Midbrain (tissue), 1 donor: ENCODE data around the gene ESF1.
"Not testable (repeated sequence)": the region's sequence is repeated elsewhere in the genome, so short reads cannot be mapped to it uniquely, and the experiment has no call there.

Experiments used
- DNase-seq: peaks from one replicate; lab custom pipeline; 2025; lab: John Stamatoyannopoulos, UW

The ESF1 gene

DNA sequence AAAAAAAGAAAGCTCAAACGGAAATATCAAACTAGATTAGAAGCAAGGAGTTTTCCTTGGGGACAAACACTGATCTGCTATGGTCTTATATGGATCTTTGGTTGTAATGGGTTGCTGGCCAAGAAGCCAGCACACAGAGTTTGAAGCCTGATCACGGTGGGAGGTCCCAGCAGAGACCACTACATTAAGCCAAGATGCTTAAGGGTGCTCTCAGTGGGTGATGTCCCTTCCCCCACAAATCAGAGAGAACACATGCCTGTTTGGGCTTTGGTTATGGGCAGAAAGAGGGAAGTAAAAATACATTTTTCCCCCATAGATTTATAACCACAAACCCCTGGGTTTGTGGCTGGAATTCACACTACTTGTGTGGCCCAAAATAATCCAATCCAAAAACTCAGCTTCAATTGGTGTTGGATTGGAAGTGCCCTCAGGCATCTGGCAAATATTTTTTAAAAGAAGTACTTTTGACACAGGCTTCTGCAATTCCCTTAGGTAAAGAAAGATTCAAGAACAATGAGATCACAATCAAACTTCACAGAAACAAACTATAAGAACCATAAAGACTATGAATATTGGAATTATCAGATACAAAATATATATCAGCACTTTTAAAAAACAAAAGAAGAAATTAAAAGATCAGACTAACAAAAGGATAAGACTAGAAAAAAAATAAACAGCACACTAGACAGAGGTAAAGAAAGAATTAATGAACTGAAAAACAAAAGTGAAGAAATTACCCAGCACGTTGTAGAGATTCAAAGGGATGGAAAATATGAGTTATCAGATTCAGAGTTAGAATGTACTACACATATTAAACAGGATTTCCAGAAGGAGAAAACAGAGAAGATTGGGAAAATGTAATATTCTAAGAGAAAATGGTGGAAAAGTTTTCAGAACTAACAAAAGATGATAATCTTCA lies 44.7 kb downstream of the ESF1 start:
- DNase-seq = no peak

DNA sequence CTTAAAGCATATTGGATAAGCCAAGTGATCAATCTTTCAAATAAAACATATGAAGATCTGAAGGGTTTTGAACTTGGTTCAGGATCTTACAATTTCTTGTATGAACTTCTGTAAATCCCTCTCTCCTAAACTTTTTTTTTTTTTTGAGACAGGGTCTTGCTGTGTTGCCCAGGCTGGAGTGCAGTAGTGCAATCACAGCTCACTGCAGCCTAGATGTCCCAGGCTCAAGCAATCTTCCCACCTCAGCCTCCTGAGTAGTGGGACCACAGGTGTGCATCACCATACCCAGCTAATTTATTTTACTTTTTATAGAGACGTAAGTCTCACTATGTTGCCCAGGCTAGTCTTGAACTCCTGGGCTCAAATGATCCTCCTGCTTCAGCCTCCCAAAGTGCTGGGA lies 46.5 kb downstream of the ESF1 start:
- not testable (repeated sequence) for DNase-seq

DNA sequence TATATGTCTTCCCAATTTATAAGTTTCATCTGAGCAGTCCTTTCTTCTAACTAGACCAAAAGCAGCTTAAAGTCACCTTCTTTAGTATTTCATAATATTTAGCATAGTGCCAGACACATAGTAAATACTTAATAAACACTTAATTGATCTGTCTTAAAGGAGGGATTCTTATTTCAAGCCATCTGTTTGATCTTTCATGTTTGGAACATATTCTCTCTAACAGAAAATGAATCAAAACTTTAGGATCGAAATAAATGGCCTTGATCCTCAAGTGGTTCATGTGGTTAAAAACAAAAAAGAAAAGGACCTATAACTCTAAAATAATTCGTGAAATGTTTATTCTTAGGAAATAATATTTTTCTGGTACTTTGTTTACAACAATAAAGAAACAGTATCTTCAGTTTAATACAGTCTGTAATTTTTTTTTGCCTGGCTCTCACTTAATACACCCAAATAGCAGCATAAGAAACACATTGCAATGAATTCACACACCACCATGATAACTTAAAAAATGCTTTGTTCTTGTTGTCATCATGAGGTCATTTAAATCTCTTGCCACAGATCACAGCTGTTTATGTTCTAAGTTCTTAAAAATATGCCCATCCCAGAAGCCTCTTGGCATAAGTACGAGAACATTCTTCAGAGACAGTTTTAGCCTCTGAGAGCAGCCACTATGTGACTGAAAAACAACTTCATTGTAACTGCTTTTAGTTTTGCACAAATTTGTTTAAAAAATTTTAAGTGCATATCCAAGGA lies 48.1 kb downstream of the ESF1 start:
- DNase-seq = no peak

GRCh38 chr20:13735826-13736225 lies 48.9 kb downstream of the ESF1 start:
- DNase-seq = no peak

DNA sequence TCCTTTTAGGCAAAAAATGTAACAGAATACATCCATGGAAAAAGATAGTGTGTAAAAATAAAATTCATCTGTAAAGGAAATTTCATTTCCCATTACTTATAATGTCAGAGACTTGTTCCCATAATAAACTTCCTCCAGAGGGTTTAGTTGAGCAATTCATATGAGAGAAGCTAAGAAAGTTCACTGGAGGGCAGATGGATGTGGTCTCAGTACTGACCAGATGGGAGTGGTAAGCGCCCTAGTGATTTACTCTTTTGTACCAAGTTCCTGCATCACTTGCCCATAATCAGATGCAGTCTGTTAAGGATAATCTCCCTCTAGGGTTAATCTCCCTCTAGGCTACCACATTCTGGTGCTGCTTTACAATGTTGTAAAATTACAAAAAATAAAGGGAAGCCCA lies 61.7 kb downstream of the ESF1 start:
- no peak for DNase-seq

GRCh38 chr20:13718171-13718570 lies 66.5 kb downstream of the ESF1 start:
- no peak for DNase-seq

DNA sequence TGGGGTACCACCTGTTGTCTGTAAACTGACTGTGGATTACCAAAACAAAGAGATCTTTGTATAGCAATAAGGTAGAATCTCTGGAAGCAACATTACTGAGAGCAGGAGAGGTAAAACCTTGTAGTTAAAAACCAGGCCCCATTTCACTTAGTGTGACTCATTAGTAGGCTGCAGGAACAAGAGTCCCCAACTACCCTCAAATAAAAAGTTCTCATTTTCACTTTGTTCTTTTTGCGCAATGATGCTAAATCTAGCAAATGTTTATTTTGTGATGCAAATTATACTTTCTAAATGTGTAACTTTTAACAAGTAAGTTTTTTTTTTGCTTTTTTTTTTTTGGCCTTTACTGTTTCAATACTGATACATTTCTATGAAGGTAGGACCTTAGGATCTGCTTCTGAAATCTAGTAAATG lies 67.1 kb downstream of the ESF1 start:
- no peak for DNase-seq

DNA sequence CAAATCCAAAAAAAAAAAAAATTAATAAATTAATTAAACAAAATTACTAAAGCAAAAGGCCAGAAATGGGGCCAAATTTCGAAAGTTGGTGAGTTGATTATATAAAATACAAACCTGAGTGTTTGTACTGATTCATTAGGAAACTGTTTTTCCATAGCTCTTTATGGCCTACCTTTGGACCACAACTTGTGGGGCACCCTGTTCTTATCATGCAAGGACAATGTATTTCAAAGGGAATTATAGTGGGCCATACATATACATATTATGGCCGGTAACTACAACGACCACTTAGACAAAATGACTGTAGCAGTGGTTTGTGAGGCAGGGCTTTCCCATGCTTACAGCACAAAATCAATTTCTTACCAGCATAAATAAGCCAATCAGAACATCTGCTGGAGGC lies 69.5 kb downstream of the ESF1 start:
- no peak for DNase-seq

DNA sequence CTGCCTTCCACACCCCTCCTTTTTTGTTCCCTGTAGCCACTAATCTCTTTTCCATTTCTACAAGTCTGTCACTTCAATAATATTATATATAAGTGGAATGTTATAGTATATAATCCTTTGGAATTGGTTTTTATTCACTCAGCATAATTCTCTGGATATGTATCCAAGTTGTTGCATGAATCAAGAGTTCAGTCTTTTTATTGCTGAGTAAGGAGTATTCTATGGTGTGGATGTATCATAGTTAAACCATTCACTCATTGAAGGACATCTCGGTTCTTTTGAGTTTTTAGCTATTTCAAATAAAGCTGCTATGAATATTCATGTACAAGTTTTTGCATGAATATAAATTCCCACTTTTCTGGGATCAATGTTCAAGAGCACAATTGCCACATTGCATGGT lies 76.5 kb downstream of the ESF1 start:
- DNase-seq = no peak

DNA sequence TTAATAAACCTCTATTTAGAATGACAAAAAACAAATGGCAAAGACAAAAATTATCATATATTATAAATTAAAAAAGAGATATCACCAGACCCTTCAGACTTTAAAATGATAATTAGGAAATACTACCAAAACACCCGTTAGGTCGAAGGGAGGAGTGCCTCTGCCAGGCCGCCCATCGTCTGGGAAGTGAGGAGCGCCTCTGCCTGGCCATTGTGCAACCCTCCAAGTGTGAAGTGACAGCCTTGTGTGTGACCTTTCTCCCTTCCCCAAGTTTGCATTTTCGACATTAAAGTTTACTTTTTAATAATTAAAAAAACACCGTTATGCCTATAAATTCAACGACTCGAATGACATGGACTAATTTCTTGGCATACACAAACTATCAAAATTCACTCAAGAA lies 81.5 kb downstream of the ESF1 start:
- no peak for DNase-seq

DNA sequence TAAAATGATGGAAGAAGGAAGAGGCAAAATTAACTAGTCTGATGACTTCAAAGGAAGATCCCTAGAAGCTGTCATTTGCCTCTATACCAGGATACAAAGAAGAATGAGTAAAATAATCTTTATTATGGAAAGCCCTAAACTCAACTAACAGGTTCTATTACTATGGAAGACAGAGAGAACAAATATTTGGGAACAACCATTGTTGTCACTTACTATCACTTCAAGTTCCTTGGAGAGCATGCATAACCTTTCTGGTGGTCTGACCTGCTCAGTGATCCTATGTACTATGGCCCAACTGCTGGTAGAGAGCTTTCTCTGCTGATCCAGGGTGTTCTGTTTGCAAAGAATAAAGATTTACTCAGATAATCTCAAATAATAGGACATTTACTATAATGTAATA lies 83.2 kb downstream of the ESF1 start:
- no peak for DNase-seq

DNA sequence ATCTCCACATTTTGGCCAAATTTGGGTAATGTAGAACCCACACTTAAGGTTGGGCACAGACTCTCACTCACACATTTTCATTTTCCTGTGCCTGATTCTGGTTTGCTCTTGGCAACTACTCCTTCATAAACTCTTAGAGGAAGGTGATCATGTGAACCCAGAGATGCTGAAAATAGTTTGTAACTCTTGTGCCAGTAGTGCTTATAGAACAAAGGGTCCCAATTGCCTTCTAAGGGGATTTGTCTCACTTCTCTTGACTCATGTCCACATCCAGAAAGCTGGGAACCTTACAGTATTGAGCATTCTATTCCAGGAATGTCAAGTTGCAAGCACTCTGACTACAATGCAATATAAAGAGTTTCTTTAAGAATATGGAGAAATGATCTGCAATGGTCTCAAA lies 84.0 kb downstream of the ESF1 start:
- no peak for DNase-seq

- DNase-seq = no peak
These were observed 90.1 kb downstream of the ESF1 start for GRCh38 chr20:13694420-13695150.

- DNase-seq = no peak
These were observed 91.7 kb downstream of the ESF1 start for GRCh38 chr20:13692802-13693736.

DNA sequence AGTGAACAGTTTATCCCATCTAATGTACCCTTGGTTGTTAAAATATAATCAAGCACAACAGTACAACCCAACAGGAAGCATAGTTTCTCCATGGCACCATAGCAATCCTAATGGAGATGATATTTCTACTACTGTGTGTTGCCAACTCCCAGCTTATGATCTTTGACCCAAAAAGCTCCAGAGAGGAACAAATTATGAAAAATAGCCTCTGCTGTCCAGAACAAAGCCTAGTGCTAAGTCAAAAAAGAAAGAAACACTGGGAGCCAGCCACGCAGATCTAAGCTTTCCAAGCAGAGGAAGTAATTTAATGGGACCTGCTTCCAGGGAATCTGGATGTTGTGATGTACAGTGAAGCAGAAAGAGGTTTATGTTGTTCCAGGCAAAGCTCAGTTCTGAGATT lies 93.8 kb downstream of the ESF1 start:
- DNase-seq = no peak

GRCh38 chr20:13687815-13688214 lies 96.9 kb downstream of the ESF1 start:
- DNase-seq = no peak

GRCh38 chr20:13685623-13686022 lies 99.1 kb downstream of the ESF1 start:
- no peak for DNase-seq

DNA sequence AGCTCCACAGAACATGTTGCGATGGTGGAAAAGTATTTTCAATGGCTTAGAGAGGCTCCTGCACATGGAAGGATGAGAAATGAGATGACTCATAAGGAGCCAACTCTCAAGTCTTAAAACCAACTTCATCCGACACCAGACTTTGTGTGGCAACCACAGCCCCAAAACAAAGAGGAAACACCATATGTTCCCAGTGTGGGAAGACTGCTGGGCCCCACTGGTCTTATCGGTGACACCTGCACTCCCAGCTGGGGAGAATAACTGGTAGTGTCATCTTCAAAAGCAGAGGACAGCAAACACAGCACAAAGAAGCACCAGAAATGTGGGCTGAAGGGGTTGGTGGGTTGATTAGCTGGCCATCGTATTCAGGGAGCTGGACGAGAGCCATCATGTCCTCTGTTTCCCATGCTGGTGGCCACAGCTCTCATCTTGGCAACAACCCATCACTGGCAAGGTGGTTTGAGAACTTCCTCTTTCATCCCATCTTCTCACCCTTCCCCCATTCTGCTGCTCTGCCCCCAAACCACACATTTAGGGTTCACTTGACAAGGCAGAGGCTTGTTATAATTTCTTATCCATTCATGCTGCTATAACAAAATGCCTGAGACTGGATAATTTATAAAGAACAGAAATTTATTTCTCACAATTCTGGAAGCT lies 100.0 kb downstream of the ESF1 start:
- no peak for DNase-seq

DNA sequence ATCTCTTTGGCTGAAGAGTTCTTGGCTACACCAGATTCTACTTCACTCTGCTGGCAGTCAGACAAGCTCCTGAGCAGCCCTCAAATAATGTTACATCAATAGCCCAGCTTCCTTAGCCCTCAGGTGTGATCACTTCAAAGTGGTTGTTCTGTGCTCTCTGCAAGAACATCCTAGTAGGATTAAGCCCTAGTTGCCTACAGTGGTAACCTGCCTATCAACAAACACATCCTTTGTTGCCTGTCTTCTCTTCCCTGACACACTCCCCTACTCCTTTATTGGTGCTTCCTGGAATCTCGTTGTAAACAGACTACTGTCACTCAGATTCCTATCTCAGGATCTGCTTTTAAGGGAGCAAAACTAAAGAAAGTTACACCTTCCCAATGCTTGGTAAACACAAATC lies 100.9 kb downstream of the ESF1 start:
- no peak for DNase-seq

GRCh38 chr20:13681248-13682125 lies 103.2 kb downstream of the ESF1 start:
- no peak for DNase-seq
